Embryonic facial prominence (tissue), 1 donor: ENCODE results near the gene AKAP13.
"Not testable (repeated sequence)": the region's sequence is repeated elsewhere in the genome, so short reads cannot be mapped to it uniquely, and the experiment has no call there.

Source experiments
- DNase-seq: peaks from one replicate; pipeline ENCODE4 v3.0.0-alpha.2; 2016; ENCODE audit errors: extremely low spot score

Gene AKAP13

DNA sequence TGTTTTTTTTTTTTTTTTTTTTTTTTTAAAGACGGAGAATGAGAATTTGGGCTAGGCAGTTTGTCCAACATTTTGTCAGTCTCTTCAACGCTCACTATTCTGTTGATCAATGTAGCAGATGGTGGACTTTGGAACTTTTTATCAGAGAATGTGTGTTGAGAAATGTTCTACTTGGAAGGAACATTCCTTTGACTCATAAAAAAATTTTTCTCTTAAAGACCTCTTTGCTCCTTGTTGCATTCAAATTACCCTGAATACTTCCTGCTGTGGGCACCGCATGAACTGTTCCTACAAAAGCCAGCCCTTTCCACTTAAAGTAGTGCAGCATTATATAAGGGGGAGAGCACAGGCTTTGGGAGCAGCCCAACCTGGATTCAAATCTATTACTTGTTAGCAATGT lies 182.9 kb downstream of the AKAP13 start:
- DNase-seq, result no peak

DNA sequence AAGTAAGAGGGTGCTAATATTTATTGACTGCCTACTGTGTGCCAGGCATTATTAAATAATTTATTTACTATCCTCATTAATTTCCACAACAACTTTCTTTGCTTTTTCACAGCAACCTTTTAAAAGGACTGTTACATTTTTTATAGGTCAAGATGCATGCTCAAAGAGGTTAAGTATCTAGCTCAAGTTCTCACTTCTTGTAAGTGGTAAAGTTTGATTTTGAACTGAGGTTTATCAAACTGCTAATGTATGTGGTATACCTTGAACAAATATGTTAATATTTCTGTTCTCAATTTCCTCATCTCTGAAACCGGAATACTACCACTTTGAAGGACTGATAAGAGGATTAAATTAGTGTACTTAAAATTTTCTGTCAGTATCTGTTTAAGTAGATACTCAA lies 183.3 kb downstream of the AKAP13 start:
- DNase-seq, result no peak

DNA sequence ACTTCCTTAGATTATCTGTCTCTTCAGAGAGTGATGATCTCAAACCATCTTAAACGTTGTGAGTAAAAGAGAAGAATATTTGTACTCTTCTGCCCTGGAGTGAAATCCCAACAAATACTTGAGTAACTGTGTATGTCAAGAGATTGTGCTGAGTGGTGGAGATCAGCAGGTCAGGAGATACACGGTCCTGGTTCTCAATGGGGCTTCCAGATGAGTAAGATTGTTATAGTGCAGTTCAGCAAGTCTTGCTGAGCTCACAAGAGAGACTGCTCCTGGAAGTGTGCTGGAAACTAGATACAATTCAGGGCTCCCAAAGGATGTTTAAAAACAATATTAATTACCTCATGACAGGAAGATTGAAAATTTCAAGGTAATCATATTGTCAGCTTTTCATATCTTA lies 184.3 kb downstream of the AKAP13 start:
- no peak for DNase-seq

DNA sequence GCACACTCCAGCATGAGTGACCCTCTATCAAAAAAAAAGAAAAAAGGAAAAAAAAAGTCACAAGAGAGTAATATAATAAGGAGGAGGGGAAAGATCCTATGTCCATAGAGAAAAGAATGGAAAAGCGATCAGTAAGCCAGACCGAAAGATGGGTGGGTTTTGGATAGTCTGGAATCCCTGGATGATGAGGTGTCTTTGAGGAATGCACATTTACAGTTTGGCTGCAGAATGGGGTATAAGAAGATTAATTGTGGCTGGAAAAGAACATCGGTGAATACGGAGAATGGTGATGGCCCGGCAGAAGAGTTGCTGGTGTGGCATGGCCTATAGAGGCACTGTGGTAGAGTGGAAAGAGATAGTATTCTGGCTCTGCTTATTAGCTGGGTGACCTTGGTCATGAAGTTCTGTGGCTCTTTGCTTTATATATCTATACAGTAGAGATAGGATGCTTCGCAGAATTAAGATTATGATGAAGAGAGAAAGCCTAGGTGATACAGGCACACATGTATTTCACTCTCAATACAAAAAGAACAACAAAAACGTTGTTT lies 187.9 kb downstream of the AKAP13 start:
- no peak for DNase-seq

DNA sequence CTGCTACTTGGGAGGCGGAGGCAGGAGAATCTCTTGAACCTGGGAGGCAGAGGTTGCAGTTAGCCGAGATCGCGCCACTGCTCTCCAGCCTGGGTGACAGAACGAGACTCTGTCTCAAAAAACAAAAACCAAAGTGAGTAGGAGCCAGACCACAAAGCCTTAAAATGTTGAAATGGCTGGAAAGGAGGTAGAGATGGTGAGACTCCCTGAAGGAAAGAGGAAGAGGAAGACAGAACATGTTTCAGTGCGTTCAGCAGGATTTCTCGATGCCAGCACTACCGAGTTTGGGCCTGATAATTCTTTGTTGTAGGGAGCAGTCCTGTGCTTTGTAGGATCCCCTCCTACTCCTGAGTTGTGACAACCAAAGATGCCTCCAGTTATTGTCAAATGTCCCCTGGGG lies 189.9 kb downstream of the AKAP13 start:
- no peak for DNase-seq

GRCh38 chr15:85571780-85572179 lies 191.4 kb downstream of the AKAP13 start:
- DNase-seq, result no peak

DNA sequence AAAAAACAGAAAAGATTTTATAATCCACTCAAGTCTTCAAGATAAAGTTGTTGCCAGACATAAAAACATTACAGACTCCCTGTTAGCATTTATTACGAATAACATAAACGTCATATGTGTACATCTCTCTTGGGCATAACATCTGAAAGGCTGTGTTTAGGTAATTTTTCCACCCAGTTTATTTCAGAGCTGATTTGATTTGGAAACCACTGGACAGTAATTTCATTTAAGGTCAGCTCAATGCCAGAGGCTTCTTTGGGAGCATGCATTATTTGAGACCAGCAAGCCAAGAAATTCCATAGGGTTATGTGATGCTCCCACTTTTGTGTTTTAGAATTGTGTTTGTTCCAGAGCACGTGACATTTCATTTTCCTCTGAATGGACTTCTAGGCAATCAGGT lies 196.0 kb downstream of the AKAP13 start:
- no peak for DNase-seq

DNA sequence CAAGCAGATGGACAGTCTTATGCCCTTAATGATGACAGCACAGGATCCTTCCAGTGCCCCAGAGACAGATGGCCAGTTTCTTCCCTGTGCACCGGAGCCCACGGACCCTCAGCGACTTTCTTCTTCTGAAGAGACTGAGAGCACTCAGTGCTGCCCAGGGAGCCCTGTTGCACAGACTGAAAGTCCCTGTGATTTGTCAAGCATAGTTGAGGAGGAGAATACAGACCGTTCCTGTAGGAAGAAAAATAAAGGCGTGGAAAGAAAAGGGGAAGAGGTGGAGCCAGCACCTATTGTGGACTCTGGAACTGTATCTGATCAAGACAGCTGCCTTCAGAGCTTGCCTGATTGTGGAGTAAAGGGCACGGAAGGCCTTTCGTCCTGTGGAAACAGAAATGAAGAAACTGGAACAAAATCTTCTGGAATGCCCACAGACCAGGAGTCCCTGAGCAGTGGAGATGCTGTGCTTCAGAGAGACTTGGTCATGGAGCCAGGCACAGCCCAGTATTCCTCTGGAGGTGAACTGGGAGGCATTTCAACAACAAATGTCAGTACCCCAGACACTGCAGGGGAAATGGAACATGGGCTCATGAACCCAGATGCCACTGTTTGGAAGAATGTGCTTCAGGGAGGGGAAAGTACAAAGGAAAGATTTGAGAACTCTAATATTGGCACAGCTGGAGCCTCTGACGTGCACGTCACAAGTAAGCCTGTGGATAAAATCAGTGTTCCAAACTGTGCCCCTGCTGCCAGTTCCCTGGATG lies 198.7 kb downstream of the AKAP13 start:
- DNase-seq, result no peak

DNA sequence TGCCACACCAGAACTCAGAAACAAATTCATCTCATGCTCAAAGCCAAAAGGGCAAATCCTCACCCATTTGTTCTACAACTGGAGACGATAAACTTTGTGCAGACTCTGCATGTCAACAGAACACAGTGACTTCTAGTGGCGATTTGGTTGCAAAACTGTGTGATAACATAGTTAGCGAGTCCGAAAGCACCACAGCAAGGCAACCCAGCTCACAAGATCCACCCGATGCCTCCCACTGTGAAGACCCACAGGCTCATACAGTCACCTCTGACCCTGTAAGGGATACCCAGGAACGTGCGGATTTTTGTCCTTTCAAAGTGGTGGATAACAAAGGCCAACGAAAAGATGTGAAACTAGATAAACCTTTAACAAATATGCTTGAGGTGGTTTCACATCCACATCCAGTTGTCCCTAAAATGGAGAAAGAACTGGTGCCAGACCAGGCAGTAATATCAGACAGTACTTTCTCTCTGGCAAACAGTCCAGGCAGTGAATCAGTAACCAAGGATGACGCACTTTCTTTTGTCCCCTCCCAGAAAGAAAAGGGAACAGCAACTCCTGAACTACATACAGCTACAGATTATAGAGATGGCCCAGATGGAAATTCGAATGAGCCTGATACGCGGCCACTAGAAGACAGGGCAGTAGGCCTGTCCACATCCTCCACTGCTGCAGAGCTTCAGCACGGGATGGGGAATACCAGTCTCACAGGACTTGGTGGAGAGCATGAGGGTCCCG lies 199.7 kb downstream of the AKAP13 start:
- DNase-seq, result no peak

GRCh38 chr15:85580879-85581278 lies 200.5 kb downstream of the AKAP13 start:
- no peak for DNase-seq

- DNase-seq, result no peak
Measured at GRCh38 chr15:85581495-85581894, 201.1 kb downstream of the AKAP13 start.

GRCh38 chr15:85582131-85583079 lies 202.0 kb downstream of the AKAP13 start:
- no peak for DNase-seq

GRCh38 chr15:85583442-85583841 lies 203.0 kb downstream of the AKAP13 start:
- DNase-seq, result no peak

GRCh38 chr15:85583923-85584390 lies 203.6 kb downstream of the AKAP13 start:
- DNase-seq, result no peak

DNA sequence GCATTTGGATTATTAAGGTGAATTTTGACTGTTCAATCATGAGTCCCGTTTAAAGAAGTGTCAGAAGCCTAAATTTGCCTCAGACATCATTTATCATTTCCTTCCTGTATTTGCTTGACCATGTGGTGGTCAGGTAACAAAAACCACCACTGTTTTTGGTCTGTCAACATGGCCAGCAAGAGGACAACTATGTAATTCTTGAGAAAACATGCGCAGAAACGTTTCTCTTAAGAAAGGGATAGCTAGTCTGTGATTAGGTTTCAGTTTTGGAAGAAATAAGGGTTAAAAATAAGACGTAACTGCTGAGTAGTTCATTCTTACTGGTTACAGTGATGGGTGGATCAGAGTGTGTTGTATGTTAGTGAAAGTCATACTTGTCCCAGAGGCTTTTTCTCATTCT lies 204.5 kb downstream of the AKAP13 start:
- DNase-seq, result no peak

- not testable (repeated sequence) for DNase-seq
Measured at GRCh38 chr15:85586196-85586595, 205.8 kb downstream of the AKAP13 start.

GRCh38 chr15:85587707-85588411 lies 207.5 kb downstream of the AKAP13 start:
- DNase-seq, result no peak

DNA sequence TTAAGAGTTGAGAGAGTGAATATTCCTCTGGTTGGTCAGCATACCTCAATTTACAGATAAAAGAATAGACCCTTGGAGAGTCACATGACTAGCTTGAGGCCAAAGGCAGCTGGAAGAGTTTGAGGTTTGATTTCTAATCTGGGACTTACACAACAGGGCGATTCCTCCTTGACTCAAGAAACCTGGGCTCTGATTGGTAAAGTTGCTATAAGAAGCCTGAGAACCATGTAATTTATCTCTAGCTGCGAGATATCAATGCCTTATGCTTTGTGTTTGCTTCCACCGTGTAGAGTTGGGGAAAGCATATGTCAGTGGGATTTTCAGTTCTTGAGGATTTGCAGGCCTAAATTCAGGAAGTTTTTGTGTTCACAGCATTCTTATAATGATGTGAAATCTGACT lies 208.3 kb downstream of the AKAP13 start:
- DNase-seq, result no peak

DNA sequence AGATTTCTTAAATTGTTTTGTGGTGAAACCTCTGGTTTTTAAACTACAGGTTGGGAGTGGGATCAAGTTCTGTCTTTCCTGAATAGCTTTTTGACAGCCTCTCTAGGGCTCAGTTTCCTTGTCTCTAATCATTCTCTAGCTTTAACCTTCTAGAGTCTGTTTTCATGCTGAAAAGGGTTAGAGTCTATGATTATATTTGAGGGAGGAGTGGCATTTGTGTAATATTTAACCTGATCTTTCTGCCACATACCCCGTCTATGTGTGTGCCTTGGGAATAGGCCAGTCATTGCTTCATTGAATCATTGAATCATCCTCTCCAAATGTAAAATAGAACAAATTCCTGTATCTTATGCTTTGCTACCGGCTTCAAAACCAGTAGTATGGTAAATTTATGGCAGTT lies 209.4 kb downstream of the AKAP13 start:
- no peak for DNase-seq

- DNase-seq, result no peak
Measured at GRCh38 chr15:85591622-85592021, 211.2 kb downstream of the AKAP13 start.

DNA sequence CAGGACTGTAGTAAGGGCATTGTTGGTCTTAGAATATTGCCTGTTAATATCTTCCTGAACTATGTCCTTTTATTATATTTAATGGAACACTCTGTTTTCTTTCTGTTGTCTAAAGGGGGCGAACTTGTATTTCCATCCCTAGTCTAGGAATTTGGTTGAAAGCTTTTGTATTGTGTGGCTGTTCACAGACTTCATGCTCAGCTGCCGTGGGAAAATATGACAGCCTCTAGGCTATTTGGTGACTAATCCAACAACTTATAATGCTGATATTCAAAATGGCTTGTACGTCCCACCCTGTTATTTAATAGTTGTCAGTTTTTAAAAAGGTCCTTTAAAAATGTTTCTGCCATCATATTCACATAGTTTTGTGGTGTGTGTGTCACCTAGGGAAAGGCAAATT lies 211.7 kb downstream of the AKAP13 start:
- no peak for DNase-seq
